ENCODE results near the gene ZDHHC22. TPM values are rescaled to one million over a fixed set of nuclear protein-coding genes. Genes with fewer than 3 reads are reported as not detected.

ZDHHC22 gene
- polyA plus RNA-seq, 1 donor from 2014 or later = 4.3 TPM

DNA sequence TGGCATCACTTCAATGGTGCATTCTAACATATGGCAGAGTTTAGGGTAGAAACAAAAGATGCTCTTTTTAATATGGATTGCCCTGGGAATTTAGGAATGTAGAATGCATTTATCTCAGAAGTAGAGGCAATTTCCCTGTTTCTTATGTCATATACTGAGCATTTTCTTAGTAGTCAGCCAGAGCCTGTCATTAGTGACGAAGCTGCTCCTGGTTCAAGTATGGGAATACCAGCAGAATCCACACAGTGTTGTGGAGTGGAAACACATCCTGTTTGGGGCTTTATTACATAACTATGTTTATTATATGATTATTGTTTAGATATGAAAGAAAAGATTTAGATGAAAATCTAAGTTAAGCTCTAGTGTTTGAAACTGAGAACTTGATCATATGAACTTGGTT is 31.3 kb downstream of the ZDHHC22 start:
- Histone ChIP-seq H3K4me3 (ENCODE audit: low read length) (no peak overlapping the region), H2AFZ (ENCODE audit: low read depth, low read length) (no peak overlapping the region), H3K9me2 (ENCODE audit: insufficient read depth, low read length) (no peaks in the 10 kb centered on the region), H3K79me2 (replicated peaks; ENCODE audit: insufficient read depth, low read length) (no peaks in the 10 kb centered on the region), H3K27me3 (ENCODE audit: insufficient read depth, low read depth, low read length) (no peaks in the 10 kb centered on the region), H3K9ac (ENCODE audit: low read length) (no peak overlapping the region), H4K20me1 (ENCODE audit: insufficient read depth) (no peaks in the 10 kb centered on the region), H3K36me3 (ENCODE audit: insufficient read depth, low read length) (peaks cover 16% of the 10 kb centered on the region), H3K27ac (ENCODE audit: low read length) (no peak overlapping the region), H3F3A (ENCODE audit: insufficient read depth, low read length, poor library complexity, severe bottlenecking) (no peaks in the 10 kb centered on the region), H3K9me3 (ENCODE audit: low read length) (no peaks in the 10 kb centered on the region), H3K4me2 (ENCODE audit: low read length) (no peak overlapping the region)
- TF ChIP-seq SMC3 (conservative IDR thresholded peaks at IDR 0.05; ENCODE audit: poor library complexity) (no peak), REST (IDR thresholded peaks at IDR 0.05; ENCODE audit: borderline replicate concordance) (no peak), TAF1 (IDR thresholded peaks at IDR 0.05; ENCODE audit: low read depth) (no peak), EZH2 (IDR thresholded peaks at IDR 0.05; ENCODE audit: borderline replicate concordance, insufficient read depth, low read length, poor library complexity, severe bottlenecking) (no peak), EP300 (conservative IDR thresholded peaks at IDR 0.05; ENCODE audit: poor library complexity, severe bottlenecking) (no peak), RAD21 (conservative IDR thresholded peaks at IDR 0.05) (no peak), MXI1 (conservative IDR thresholded peaks at IDR 0.05; ENCODE audit: poor library complexity, severe bottlenecking) (no peak)
- TF ChIP-seq, protein P1, sequence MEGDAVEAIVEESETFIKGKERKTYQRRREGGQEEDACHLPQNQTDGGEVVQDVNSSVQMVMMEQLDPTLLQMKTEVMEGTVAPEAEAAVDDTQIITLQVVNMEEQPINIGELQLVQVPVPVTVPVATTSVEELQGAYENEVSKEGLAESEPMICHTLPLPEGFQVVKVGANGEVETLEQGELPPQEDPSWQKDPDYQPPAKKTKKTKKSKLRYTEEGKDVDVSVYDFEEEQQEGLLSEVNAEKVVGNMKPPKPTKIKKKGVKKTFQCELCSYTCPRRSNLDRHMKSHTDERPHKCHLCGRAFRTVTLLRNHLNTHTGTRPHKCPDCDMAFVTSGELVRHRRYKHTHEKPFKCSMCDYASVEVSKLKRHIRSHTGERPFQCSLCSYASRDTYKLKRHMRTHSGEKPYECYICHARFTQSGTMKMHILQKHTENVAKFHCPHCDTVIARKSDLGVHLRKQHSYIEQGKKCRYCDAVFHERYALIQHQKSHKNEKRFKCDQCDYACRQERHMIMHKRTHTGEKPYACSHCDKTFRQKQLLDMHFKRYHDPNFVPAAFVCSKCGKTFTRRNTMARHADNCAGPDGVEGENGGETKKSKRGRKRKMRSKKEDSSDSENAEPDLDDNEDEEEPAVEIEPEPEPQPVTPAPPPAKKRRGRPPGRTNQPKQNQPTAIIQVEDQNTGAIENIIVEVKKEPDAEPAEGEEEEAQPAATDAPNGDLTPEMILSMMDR (IDR thresholded peaks at IDR 0.05; ENCODE audit: poor library complexity, severe bottlenecking) = no peak

- H3K9me3 ChIP-seq (ENCODE audit: low read length) = no peaks in the 10 kb centered on the region
- no peak overlapping the region for H3K27ac ChIP-seq (ENCODE audit: low read length)
- H3K36me3 ChIP-seq (ENCODE audit: insufficient read depth, low read length) = peaks cover 11% of the 10 kb centered on the region
- H4K20me1 ChIP-seq (ENCODE audit: insufficient read depth) = no peaks in the 10 kb centered on the region
- no peak overlapping the region for H3K4me3 ChIP-seq (ENCODE audit: low read length)
- H3K9me2 ChIP-seq (ENCODE audit: insufficient read depth, low read length) = no peaks in the 10 kb centered on the region
- no peaks in the 10 kb centered on the region for H3K79me2 ChIP-seq (replicated peaks; ENCODE audit: insufficient read depth, low read length)
- H3K9ac ChIP-seq (ENCODE audit: low read length) = no peak overlapping the region
- H3K27me3 ChIP-seq (ENCODE audit: insufficient read depth, low read depth, low read length) = no peaks in the 10 kb centered on the region
- TF ChIP-seq TAF1 (IDR thresholded peaks at IDR 0.05; ENCODE audit: low read depth) (no peak), RAD21 (conservative IDR thresholded peaks at IDR 0.05) (no peak), MXI1 (conservative IDR thresholded peaks at IDR 0.05; ENCODE audit: poor library complexity, severe bottlenecking) (no peak), POLR2AphosphoS5 (IDR thresholded peaks at IDR 0.05) (no peak), EP300 (conservative IDR thresholded peaks at IDR 0.05; ENCODE audit: poor library complexity, severe bottlenecking) (no peak), REST (IDR thresholded peaks at IDR 0.05; ENCODE audit: borderline replicate concordance) (no peak), EZH2 (IDR thresholded peaks at IDR 0.05; ENCODE audit: borderline replicate concordance, insufficient read depth, low read length, poor library complexity, severe bottlenecking) (no peak), SMC3 (conservative IDR thresholded peaks at IDR 0.05; ENCODE audit: poor library complexity) (no peak)
- TF ChIP-seq, protein P1 (IDR thresholded peaks at IDR 0.05; ENCODE audit: poor library complexity, severe bottlenecking) = no peak
- no peaks in the 10 kb centered on the region for H3F3A ChIP-seq (ENCODE audit: insufficient read depth, low read length, poor library complexity, severe bottlenecking)
- H3K4me2 ChIP-seq (ENCODE audit: low read length) = no peak overlapping the region
- H2AFZ ChIP-seq (ENCODE audit: low read depth, low read length) = no peak overlapping the region
Measured at GRCh38 chr14:77109656-77110055, 31.9 kb downstream of the ZDHHC22 start.

Measured in neural cell (in vitro differentiated cells).